Frontal cortex (tissue), 4 donors: ENCODE results near the gene MAGEB10. TPM values are rescaled to one million over a fixed set of nuclear protein-coding genes. Genes with fewer than 3 reads are reported as not detected.
"Not testable (repeated sequence)": the region's sequence is repeated elsewhere in the genome, so short reads cannot be mapped to it uniquely, and the experiment has no call there.

Experiments
- DNase-seq, 2 donors: peaks; one replicate each; pipeline ENCODE4 v3.0.0; 2012; ENCODE audit warnings: low spot score in 2 of 2
- FAIRE-seq: peaks from 2 replicates; lab custom pipeline; 2012; peaks lifted over from hg19 to GRCh38; lab: Jason Lieb, UNC
- total RNA-seq: library from RNA; depleted of rRNA; stranded (reverse); fragments of >200 nt; gene quantifications from one replicate; pipeline ENCODE4 v1.2.3, GENCODE V29; 2014
- donor health status: control.
- donor health status: control.
- donor health status: control.

Gene MAGEB10
- total RNA-seq: not detected

- FAIRE-seq (no peak), DNase-seq (no peak)
These were observed at the start of gene MAGEB10 for GRCh38 chrX:27807690-27808089. Gene MAGEB10 (plus strand): TSS chrX:27807990. CDS start chrX:27821307, 13,317 bp downstream.

GRCh38 chrX:27765718-27766117, 42.1 kb upstream of the MAGEB10 start:
- DNase-seq: no peak
- no peak for FAIRE-seq

GRCh38 chrX:27767387-27767786, 40.4 kb upstream of the MAGEB10 start:
- no peak for FAIRE-seq
- no peak for DNase-seq

- FAIRE-seq: no peak
- DNase-seq: no peak
These were observed 31.8 kb upstream of the MAGEB10 start for GRCh38 chrX:27775984-27776383.

- FAIRE-seq (no peak), DNase-seq (no peak)
These were observed 11.0 kb upstream of the MAGEB10 start for GRCh38 chrX:27796640-27797257.

GRCh38 chrX:27797575-27797974, 10.2 kb upstream of the MAGEB10 start:
- FAIRE-seq: no peak

GRCh38 chrX:27808226-27808625, 436 bp downstream of the MAGEB10 start:
- DNase-seq (no peak), FAIRE-seq (no peak)

More at GRCh38 chrX:27797575-27797974, 10.2 kb upstream of the MAGEB10 start:
- DNase-seq: no peak

GRCh38 chrX:27808991-27809859, 1.4 kb downstream of the MAGEB10 start:
- not testable (repeated sequence) for DNase-seq, FAIRE-seq

GRCh38 chrX:27815209-27815608, 7.4 kb downstream of the MAGEB10 start:
- DNase-seq: no peak
- FAIRE-seq: no peak

- FAIRE-seq (no peak), DNase-seq (no peak)
These were observed 16.0 kb downstream of the MAGEB10 start for GRCh38 chrX:27823812-27824211.

- DNase-seq (no peak), FAIRE-seq (no peak)
These were observed 30.4 kb downstream of the MAGEB10 start for GRCh38 chrX:27838185-27838584.

GRCh38 chrX:27840881-27841280, 33.1 kb downstream of the MAGEB10 start:
- DNase-seq (no peak), FAIRE-seq (no peak)

- FAIRE-seq (no peak), DNase-seq (no peak)
These were observed 35.1 kb downstream of the MAGEB10 start for GRCh38 chrX:27842859-27843258.

- FAIRE-seq: no peak
These were observed 52.5 kb downstream of the MAGEB10 start for GRCh38 chrX:27860337-27860736.

GRCh38 chrX:27863809-27864208, 56.0 kb downstream of the MAGEB10 start:
- FAIRE-seq (no peak), DNase-seq (no peak)

More at GRCh38 chrX:27860337-27860736, 52.5 kb downstream of the MAGEB10 start:
- no peak for DNase-seq

Other genes with a start within 250 kb of the MAGEB10 start
- gene DCAF8L2, start 217.6 kb upstream of the MAGEB10 start, total RNA-seq: not detected
- gene DCAF8L1, start 173.5 kb downstream of the MAGEB10 start, total RNA-seq: not detected